Right lobe of liver (tissue), 6 donors: ENCODE data around the gene ACO1. TPM values are rescaled to one million over a fixed set of nuclear protein-coding genes. Genes with fewer than 3 reads are reported as not detected.
A peak's percentile ranks its signal among the peaks of the same experiment; 100 is the strongest.

ENCODE experiments used
- ATAC-seq, 4 donors: fragments of 200-7000 bp; cut with Tn5 transposase; one replicate each; pipeline ENCODE4 v1.9.1; 2020; ENCODE audit warnings: mild to moderate bottlenecking in 4 of 4, moderate library complexity in 4 of 4
- DNase-seq, 3 donors: peaks; one replicate each; pipeline ENCODE4 v3.0.0-alpha.2; 2020
- H3K27ac ChIP-seq, 3 donors: fragments of 200-600 bp; one replicate each; pipeline ENCODE4 v1.8.0; 2022
- H3K27me3 ChIP-seq, 2 donors: fragments of 200-600 bp; one replicate each; pipeline ENCODE4 v1.8.0; 2022
- H3K36me3 ChIP-seq, 4 donors: fragments of 200-600 bp; sonication (generic) in 1 of 4; one replicate each; pipeline versions ENCODE4 v1.5.1 to v1.8.0; 2017 to 2022; ENCODE audit warnings: control low read depth in 1 of 4
- H3K4me1 ChIP-seq, 4 donors: fragments of 200-600 bp; sonication (generic) in 1 of 4; one replicate each; pipeline versions ENCODE4 v1.5.1 to v1.8.0; 2017 to 2022; ENCODE audit warnings: control low read depth in 1 of 4
- H3K4me3 ChIP-seq, 3 donors: fragments of 200-600 bp; one replicate each; pipeline ENCODE4 v1.8.0; 2022
- H3K9me3 ChIP-seq, 4 donors: fragments of 200-600 bp; sonication (generic) in 1 of 4; one replicate each; pipeline versions ENCODE4 v1.5.1 to v1.8.0; 2017 to 2022; ENCODE audit warnings: control low read depth in 1 of 4
- CTCF ChIP-seq, 4 donors: fragments of 200-600 bp in 3 of 4; fragments of 450-650 bp in 1 of 4; IDR thresholded peaks; one replicate each; pipeline versions ENCODE4 v1.5.1 to v1.8.0; 2016 to 2022; ENCODE audit warnings: antibody characterized with exemption in 4 of 4, mild to moderate bottlenecking in 2 of 4
- POLR2A ChIP-seq: fragments of 450-650 bp; IDR thresholded peaks from one replicate; pipeline ENCODE4 v1.6.1; 2017; ENCODE audit warnings: antibody characterized with exemption, mild to moderate bottlenecking
- WGBS: methylation state at CpG from one replicate; pipeline ENCODE4 v1.1.6; 2018; ENCODE audit warnings: low coverage, low lambda C conversion rate; ENCODE audit not compliant: insufficient coverage; ENCODE audit errors: missing lambda C conversion rate; 5-methylcytosine and 5-hydroxymethylcytosine counted together
- intact Hi-C, 2 donors: fragments of 100-400 bp; cut with DNase I; formaldehyde crosslinking; loops; one replicate each; pipeline versions ENCODE4 v1.11.2 to v1.14.1; 2022
- total RNA-seq, 6 experiments: library from RNA; depleted of rRNA in 2 of 6; stranded (reverse); fragments of >200 nt in 2 of 6; fragmentation: NEBNext Ultra II Directional in 3 of 6; extraction: Animal tissue kit (Norgen Biotek cat#: 25700) in 3 of 6; gene quantifications; one replicate each; pipeline versions ENCODE4 v1.1.0 to v1.2.4, GENCODE V29; 2016 to 2023
- donor health status: DM: no; HTN: yes; CAD: no.
- donor health status: DM: no; HTN: no; CAD: no.
- donor health status: DM: no; HTN: no; CAD: no.
- donor health status: DM: no; HTN: yes; CAD: no.
- donor health status: DM: no; HTN: yes; CAD: no.

ACO1 gene
- total RNA-seq, 6 experiments from 2014 or later: 75.4 to 108 (median 98.1) TPM

GRCh38 chr9:32393911-32394310, 9.5 kb downstream of the ACO1 start:
- H3K27ac ChIP-seq: no peak overlapping the region
- ATAC-seq (peak in 2 of 4 donors; percentile 22 to 27), DNase-seq (no peak)
- no peaks in the 10 kb centered on the region for H3K9me3 ChIP-seq
- H3K4me3 ChIP-seq: no peak overlapping the region
- TF ChIP-seq CTCF (IDR thresholded peaks at IDR 0.05): no peak
- no peak for TF ChIP-seq POLR2A
- H3K27me3 ChIP-seq: no peaks in the 10 kb centered on the region
- H3K36me3 ChIP-seq: no peaks in the 10 kb centered on the region
- 38% methylated on average over 2 of the region's 2 CpGs for WGBS
- peaks cover 0 to 25% (median 6%) of the 10 kb centered on the region in 4 donors for H3K4me1 ChIP-seq
- intact Hi-C loops: no loop called here

GRCh38 chr9:32394381-32395049, 10.1 kb downstream of the ACO1 start:
- Histone ChIP-seq H3K27me3 (no peaks in the 10 kb centered on the region), H3K27ac (peak overlapping the region in 1 of 3 donors; percentile 66), H3K36me3 (no peaks in the 10 kb centered on the region), H3K4me1 (peaks cover 0 to 27% (median 6%) of the 10 kb centered on the region in 4 donors), H3K4me3 (no peak overlapping the region), H3K9me3 (no peaks in the 10 kb centered on the region)
- intact Hi-C loops: no loop called here
- ATAC-seq (peak in 2 of 4 donors; percentile 27 to 66), DNase-seq (no peak)
- WGBS: 42% methylated on average over 2 of the region's 6 CpGs
- TF ChIP-seq POLR2A (no peak), CTCF (IDR thresholded peaks at IDR 0.05) (no peak)

GRCh38 chr9:32395510-32396216, 11.2 kb downstream of the ACO1 start:
- no peak for TF ChIP-seq POLR2A
- TF ChIP-seq CTCF (IDR thresholded peaks at IDR 0.05): peak in 3 of 4 donors; percentile 15 to 29 (median 16)
- Histone ChIP-seq H3K4me1 (peaks cover 0 to 29% (median 6%) of the 10 kb centered on the region in 4 donors), H3K27ac (peak overlapping the region in 2 of 3 donors; percentile 44 to 66), H3K4me3 (no peak overlapping the region), H3K9me3 (no peaks in the 10 kb centered on the region), H3K36me3 (no peaks in the 10 kb centered on the region), H3K27me3 (no peaks in the 10 kb centered on the region)
- ATAC-seq (peak; percentile 66 to 88 (median 78)), DNase-seq (peak in 1 of 3 donors; percentile 58)
- WGBS: 8% methylated on average over 7 of the region's 7 CpGs
- intact Hi-C loops: no loop called here

- no peak for TF ChIP-seq POLR2A
- TF ChIP-seq CTCF (IDR thresholded peaks at IDR 0.05): no peak
- Histone ChIP-seq H3K4me3 (no peak overlapping the region), H3K27me3 (no peaks in the 10 kb centered on the region), H3K27ac (no peak overlapping the region), H3K4me1 (peaks cover 0 to 36% (median 6%) of the 10 kb centered on the region in 4 donors), H3K36me3 (no peaks in the 10 kb centered on the region), H3K9me3 (no peaks in the 10 kb centered on the region)
- no peak for ATAC-seq
- intact Hi-C loops: no loop called here
- no peak for DNase-seq
- WGBS: 88% methylated on average over 3 of the region's 3 CpGs
Observed at GRCh38 chr9:32398207-32398606, 13.8 kb downstream of the ACO1 start.
